Parathyroid adenoma (tissue), 2 donors: ENCODE data around the gene CADM2.

Source experiments
- H2AFZ ChIP-seq: fragments of 300-600 bp; sonication (generic); one replicate; pipeline ENCODE4 v1.7.0; 2017; ENCODE audit warnings: antibody characterized with exemption, mild to moderate bottlenecking
- H3K27ac ChIP-seq: fragments of 300-600 bp; sonication (generic); one replicate; pipeline ENCODE4 v1.7.0; 2017
- H3K27me3 ChIP-seq: fragments of 300-600 bp; sonication (generic); one replicate; pipeline ENCODE4 v1.7.0; 2017; ENCODE audit warnings: low read length; ENCODE audit not compliant: control insufficient read depth, insufficient read depth
- H3K36me3 ChIP-seq: fragments of 300-600 bp; sonication (generic); one replicate; pipeline ENCODE4 v1.7.0; 2017; ENCODE audit warnings: low read length; ENCODE audit not compliant: control insufficient read depth, insufficient read depth
- H3K4me1 ChIP-seq: fragments of 300-600 bp; sonication (generic); one replicate; pipeline ENCODE4 v1.7.0; 2017; ENCODE audit warnings: control low read depth
- H3K4me2 ChIP-seq: fragments of 300-600 bp; sonication (generic); one replicate; pipeline ENCODE4 v1.7.0; 2017; ENCODE audit warnings: low read length
- H3K4me3 ChIP-seq: fragments of 300-600 bp; sonication (generic); one replicate; pipeline ENCODE4 v1.7.0; 2017; ENCODE audit warnings: low read depth, low read length
- H3K79me2 ChIP-seq: fragments of 300-600 bp; sonication (generic); one replicate; pipeline ENCODE4 v1.7.0; 2017; ENCODE audit warnings: control low read depth
- H3K9ac ChIP-seq: fragments of 300-600 bp; sonication (generic); one replicate; pipeline ENCODE4 v1.7.0; 2017; ENCODE audit warnings: mild to moderate bottlenecking
- H3K9me3 ChIP-seq: fragments of 300-600 bp; sonication (generic); one replicate; pipeline ENCODE4 v1.7.0; 2017; ENCODE audit warnings: low read length; ENCODE audit not compliant: control insufficient read depth
- TF ChIP-seq, protein P1 (sequence below): fragments of 300-600 bp; sonication (generic); IDR thresholded peaks from one replicate; pipeline ENCODE4 v1.7.0; 2017; ENCODE audit warnings: antibody characterized with exemption, mild to moderate bottlenecking
- donor health status: primary hyperparathyroidism.

The CADM2 gene

DNA sequence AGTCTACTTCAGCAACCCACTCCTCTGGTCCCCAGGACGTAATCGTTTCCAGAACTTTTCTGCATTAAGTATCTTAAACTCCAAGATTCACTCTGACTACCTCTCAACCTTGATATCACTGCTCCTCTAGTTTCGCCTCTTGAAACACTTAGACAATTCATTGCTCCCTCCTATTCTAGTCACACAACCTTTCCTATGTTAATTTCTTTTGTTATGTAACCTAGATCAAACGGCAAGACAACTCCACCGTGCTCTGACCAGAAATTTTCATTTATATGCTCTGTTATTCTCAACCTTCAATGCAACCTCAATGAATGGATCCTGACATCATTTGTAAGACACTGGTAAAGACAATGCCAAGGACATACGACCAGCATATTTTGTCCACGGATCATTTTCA is 71.3 kb downstream of the CADM2 start:
- no peaks in the 10 kb centered on the region for H3K9me3 ChIP-seq
- H3K36me3 ChIP-seq = no peaks in the 10 kb centered on the region
- TF ChIP-seq, protein P1, sequence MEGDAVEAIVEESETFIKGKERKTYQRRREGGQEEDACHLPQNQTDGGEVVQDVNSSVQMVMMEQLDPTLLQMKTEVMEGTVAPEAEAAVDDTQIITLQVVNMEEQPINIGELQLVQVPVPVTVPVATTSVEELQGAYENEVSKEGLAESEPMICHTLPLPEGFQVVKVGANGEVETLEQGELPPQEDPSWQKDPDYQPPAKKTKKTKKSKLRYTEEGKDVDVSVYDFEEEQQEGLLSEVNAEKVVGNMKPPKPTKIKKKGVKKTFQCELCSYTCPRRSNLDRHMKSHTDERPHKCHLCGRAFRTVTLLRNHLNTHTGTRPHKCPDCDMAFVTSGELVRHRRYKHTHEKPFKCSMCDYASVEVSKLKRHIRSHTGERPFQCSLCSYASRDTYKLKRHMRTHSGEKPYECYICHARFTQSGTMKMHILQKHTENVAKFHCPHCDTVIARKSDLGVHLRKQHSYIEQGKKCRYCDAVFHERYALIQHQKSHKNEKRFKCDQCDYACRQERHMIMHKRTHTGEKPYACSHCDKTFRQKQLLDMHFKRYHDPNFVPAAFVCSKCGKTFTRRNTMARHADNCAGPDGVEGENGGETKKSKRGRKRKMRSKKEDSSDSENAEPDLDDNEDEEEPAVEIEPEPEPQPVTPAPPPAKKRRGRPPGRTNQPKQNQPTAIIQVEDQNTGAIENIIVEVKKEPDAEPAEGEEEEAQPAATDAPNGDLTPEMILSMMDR = no peak
- H3K4me2 ChIP-seq = no peak overlapping the region
- H3K4me3 ChIP-seq = no peak overlapping the region
- H3K79me2 ChIP-seq = no peaks in the 10 kb centered on the region
- no peak overlapping the region for H3K9ac ChIP-seq
- H3K4me1 ChIP-seq = no peaks in the 10 kb centered on the region
- H3K27ac ChIP-seq = no peak overlapping the region
- no peak overlapping the region for H2AFZ ChIP-seq
- H3K27me3 ChIP-seq = no peaks in the 10 kb centered on the region

DNA sequence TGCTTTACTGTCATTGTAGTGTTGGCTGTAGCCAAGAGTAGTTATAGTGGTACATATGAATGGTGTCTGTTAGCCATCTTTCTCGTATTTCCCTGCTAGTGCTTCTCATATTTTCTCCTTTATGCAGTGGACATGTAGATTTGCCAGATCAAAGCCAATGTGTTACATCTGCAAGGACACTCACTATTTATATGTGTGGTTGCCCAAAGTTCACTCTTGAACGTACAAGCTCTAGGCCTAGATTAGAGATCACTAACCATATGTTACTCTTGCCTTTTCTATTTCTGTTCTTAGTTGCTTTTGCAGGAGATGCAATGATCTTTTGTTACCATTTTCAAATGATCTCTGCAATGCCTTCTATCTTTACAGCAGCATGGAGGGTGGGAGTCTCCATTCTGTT is 78.4 kb downstream of the CADM2 start:
- H3K27me3 ChIP-seq = no peaks in the 10 kb centered on the region
- H2AFZ ChIP-seq = no peak overlapping the region
- H3K4me3 ChIP-seq = no peak overlapping the region
- no peaks in the 10 kb centered on the region for H3K79me2 ChIP-seq
- no peak overlapping the region for H3K9ac ChIP-seq
- no peak overlapping the region for H3K4me2 ChIP-seq
- no peaks in the 10 kb centered on the region for H3K36me3 ChIP-seq
- H3K4me1 ChIP-seq = no peaks in the 10 kb centered on the region
- H3K27ac ChIP-seq = no peak overlapping the region
- H3K9me3 ChIP-seq = no peaks in the 10 kb centered on the region
- TF ChIP-seq, protein P1 = no peak

DNA sequence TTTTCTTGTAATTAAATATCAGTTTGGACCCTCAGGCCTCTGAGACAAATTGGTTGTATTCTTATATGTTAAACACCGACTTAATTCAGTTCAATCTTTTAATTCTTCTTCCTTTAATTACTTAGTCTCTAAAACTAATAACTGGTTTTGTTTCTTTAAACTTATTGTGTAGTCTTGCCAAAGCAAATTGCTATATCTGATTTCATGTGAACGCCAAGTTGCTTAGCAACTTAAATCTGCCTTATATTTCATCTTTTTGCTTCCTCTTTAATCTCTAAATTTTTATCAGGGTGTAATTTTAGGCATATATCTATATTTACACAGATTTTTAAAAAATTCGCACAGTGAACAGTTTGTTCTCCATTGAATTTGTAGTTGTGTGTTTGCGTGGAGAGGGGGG is 82.2 kb downstream of the CADM2 start:
- Histone ChIP-seq H3K27ac (no peak overlapping the region), H3K9ac (no peak overlapping the region), H3K4me3 (no peak overlapping the region), H3K4me1 (no peaks in the 10 kb centered on the region), H3K27me3 (no peaks in the 10 kb centered on the region), H3K4me2 (no peak overlapping the region), H3K36me3 (no peaks in the 10 kb centered on the region), H3K79me2 (no peaks in the 10 kb centered on the region), H3K9me3 (no peaks in the 10 kb centered on the region), H2AFZ (no peak overlapping the region)
- TF ChIP-seq, protein P1 = no peak

DNA sequence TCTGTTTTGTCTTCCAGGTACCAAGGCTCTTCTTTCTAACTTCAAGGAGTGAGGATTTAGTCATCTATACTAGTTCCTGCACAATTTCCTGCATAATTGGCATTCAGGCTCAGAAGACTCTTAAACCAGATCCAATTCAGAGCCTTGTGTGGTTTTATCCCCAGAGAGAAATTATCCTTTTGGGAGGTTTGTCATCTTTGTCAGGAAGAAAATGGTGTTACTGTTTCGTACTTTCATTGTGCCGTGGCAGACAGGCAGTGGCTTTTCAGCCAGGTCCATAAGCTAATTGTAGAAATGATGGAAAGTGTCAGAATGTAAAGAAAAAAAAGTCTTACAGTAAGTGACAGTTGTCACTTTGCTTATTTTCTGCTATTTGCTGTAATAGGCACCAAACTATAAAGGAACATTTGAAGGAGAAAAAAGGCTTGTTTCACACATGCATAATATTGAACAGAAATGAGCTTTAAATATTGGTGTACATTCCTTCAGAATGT is 82.8 kb downstream of the CADM2 start:
- H3K79me2 ChIP-seq = no peaks in the 10 kb centered on the region
- H2AFZ ChIP-seq = no peak overlapping the region
- no peaks in the 10 kb centered on the region for H3K9me3 ChIP-seq
- H3K27ac ChIP-seq = no peak overlapping the region
- H3K27me3 ChIP-seq = no peaks in the 10 kb centered on the region
- H3K9ac ChIP-seq = no peak overlapping the region
- no peak overlapping the region for H3K4me2 ChIP-seq
- H3K4me3 ChIP-seq = no peak overlapping the region
- H3K4me1 ChIP-seq = no peaks in the 10 kb centered on the region
- H3K36me3 ChIP-seq = no peaks in the 10 kb centered on the region
- TF ChIP-seq, protein P1 = no peak

DNA sequence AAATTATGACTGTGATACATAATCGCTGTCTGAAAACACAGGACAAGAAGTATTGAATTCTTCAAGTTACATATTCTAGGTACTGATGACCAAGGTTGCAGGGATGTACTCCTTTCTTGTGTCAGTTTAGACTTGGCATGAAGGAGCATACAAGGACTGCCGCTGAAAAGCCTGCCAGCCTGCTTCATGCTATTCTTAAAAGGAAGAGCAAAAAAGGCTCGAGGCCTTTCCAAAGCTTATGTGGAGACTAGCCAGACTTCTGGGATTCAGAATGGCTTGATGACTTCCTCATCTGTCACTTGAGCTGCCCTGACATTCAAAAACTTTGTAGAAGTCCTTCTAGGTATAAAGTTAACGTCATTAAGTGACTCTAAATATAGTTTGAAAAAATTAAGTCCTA is 92.0 kb downstream of the CADM2 start:
- Histone ChIP-seq H3K4me1 (no peaks in the 10 kb centered on the region), H3K27me3 (no peaks in the 10 kb centered on the region), H3K9me3 (no peaks in the 10 kb centered on the region), H3K27ac (no peak overlapping the region), H2AFZ (no peak overlapping the region), H3K4me3 (no peak overlapping the region), H3K4me2 (no peak overlapping the region), H3K79me2 (no peaks in the 10 kb centered on the region), H3K9ac (no peak overlapping the region), H3K36me3 (no peaks in the 10 kb centered on the region)
- TF ChIP-seq, protein P1 = no peak
